Activated B cell treated with CpG ODN at 0.5 μM for 24 hours (primary cell): ENCODE measurements around the gene TNFRSF25. TPM values are rescaled to one million over a fixed set of nuclear protein-coding genes. Genes with fewer than 3 reads are reported as not detected.

ENCODE experiments used
- ATAC-seq: fragments of 200-7000 bp; cut with Tn5 transposase; one replicate; pipeline ENCODE4 v1.10.0; 2021; ENCODE audit warnings: low read depth, mild to moderate bottlenecking, moderate library complexity
- CTCF ChIA-PET: fragments of 350-600 bp; sonication (Branson Sonifier 250); formaldehyde crosslinking; loops from one replicate; lab custom pipeline; 2021; ENCODE audit warnings: antibody characterized with exemption; lab: Charles Lee
- POLR2A ChIA-PET: fragments of 350-600 bp; sonication (Branson Sonifier 250); formaldehyde crosslinking; loops from one replicate; lab custom pipeline; 2021; ENCODE audit warnings: antibody characterized with exemption; lab: Charles Lee
- DNase-seq: peaks from one replicate; pipeline ENCODE4 v3.0.0; 2022
- H3K27ac Mint-ChIP-seq: one replicate; pipeline ENCODE4 v1.8.0; 2020; ENCODE audit warnings: mixed read lengths
- H3K27me3 Mint-ChIP-seq: one replicate; pipeline ENCODE4 v1.8.0; 2021; ENCODE audit warnings: mixed read lengths
- H3K36me3 Mint-ChIP-seq: one replicate; pipeline ENCODE4 v1.8.0; 2021; ENCODE audit warnings: low read depth, mixed read lengths
- H3K4me1 Mint-ChIP-seq: one replicate; pipeline ENCODE4 v1.8.0; 2021; ENCODE audit warnings: mixed read lengths
- H3K4me3 Mint-ChIP-seq: one replicate; pipeline ENCODE4 v1.8.0; 2020; ENCODE audit warnings: mild to moderate bottlenecking, mixed read lengths
- H3K9me3 Mint-ChIP-seq: one replicate; pipeline ENCODE4 v1.8.0; 2020; ENCODE audit warnings: mixed read lengths
- intact Hi-C: fragments of 100-400 bp; cut with micrococcal nuclease; formaldehyde crosslinking; loops from one replicate; pipeline ENCODE4 v1.15.1; 2024
- total RNA-seq: library from RNA; stranded (reverse); gene quantifications from 2 replicates; pipeline ENCODE4 v1.2.3, GENCODE V29; 2022
- TF ChIP-seq, protein P1 (sequence below): fragments of 200-600 bp; IDR thresholded peaks from one replicate; pipeline ENCODE4 v1.8.0; 2022; ENCODE audit warnings: antibody characterized with exemption, mild to moderate bottlenecking

TNFRSF25 gene
- total RNA-seq, 1 donor from 2014 or later = 2.8 TPM

DNA sequence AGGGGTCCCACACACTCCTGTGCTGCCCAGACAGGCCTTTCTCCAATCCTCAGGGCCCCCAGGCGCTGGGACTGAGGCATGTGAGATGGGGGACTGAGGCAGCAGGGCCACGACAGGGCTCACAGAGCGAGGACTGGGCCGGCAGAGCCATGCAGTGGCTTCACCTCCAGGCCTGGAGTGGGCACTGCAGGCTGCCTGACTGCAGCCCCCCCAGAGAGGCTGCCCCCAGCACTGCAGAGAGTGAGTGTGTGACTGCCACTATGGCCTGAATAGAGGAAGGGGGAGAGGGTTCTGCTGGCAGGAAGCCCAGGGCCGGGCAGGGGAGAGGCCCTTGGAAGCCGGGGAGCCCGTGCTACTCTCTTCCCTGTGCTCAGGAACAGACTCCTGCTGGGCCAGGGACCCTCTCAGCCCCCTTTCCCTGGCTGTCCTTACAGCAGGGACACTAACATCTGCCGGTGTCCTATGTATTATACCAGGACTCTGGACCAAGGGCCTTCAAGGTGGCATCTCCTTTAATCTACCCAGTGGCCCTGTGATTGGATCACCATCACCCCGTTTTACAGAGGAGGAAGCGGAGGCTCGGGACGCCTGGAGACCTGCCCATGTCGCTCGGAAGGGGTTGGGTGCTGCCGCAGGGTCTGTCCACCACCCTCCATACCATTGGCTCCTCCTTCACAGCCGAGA, 45.7 kb upstream of the TNFRSF25 start:
- Mint-ChIP-seq H3K36me3 (no peaks in the 10 kb centered on the region), H3K27ac (no peak overlapping the region), H3K4me1 (peaks cover 3% of the 10 kb centered on the region), H3K27me3 (peaks cover 2% of the 10 kb centered on the region), H3K4me3 (no peak overlapping the region), H3K9me3 (no peaks in the 10 kb centered on the region)
- intact Hi-C loops = no loop called here
- POLR2A ChIA-PET = no interaction called here
- no peak for DNase-seq
- ATAC-seq = no peak
- TF ChIP-seq, protein P1, sequence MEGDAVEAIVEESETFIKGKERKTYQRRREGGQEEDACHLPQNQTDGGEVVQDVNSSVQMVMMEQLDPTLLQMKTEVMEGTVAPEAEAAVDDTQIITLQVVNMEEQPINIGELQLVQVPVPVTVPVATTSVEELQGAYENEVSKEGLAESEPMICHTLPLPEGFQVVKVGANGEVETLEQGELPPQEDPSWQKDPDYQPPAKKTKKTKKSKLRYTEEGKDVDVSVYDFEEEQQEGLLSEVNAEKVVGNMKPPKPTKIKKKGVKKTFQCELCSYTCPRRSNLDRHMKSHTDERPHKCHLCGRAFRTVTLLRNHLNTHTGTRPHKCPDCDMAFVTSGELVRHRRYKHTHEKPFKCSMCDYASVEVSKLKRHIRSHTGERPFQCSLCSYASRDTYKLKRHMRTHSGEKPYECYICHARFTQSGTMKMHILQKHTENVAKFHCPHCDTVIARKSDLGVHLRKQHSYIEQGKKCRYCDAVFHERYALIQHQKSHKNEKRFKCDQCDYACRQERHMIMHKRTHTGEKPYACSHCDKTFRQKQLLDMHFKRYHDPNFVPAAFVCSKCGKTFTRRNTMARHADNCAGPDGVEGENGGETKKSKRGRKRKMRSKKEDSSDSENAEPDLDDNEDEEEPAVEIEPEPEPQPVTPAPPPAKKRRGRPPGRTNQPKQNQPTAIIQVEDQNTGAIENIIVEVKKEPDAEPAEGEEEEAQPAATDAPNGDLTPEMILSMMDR = no peak
- CTCF ChIA-PET = no interaction called here

DNA sequence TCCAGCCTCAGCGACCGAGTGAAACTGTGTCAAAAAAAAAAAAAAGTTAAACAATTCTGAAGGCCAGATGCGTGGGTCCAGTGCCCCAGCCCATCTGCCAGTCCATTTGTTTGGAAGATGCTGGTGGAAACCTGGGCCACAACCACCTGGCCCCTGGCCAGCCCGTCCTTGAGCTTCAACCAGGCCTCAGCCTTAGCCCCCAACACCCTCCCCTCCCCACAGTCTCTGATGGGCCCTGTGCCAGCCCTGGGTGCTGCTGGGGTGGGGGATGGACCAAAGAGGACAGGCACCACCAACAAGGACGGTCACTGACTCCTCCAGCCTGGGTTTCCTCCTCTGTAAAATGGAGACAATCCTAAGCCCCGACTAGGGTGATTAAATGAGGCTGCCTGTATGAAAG, 45.1 kb upstream of the TNFRSF25 start:
- H3K27ac Mint-ChIP-seq = no peak overlapping the region
- POLR2A ChIA-PET = no interaction called here
- TF ChIP-seq, protein P1 = no peak
- DNase-seq = no peak
- CTCF ChIA-PET = no interaction called here
- H3K9me3 Mint-ChIP-seq = no peaks in the 10 kb centered on the region
- peaks cover 3% of the 10 kb centered on the region for H3K4me1 Mint-ChIP-seq
- intact Hi-C loops = no loop called here
- peaks cover 2% of the 10 kb centered on the region for H3K27me3 Mint-ChIP-seq
- no peak for ATAC-seq
- H3K4me3 Mint-ChIP-seq = no peak overlapping the region
- no peaks in the 10 kb centered on the region for H3K36me3 Mint-ChIP-seq

DNA sequence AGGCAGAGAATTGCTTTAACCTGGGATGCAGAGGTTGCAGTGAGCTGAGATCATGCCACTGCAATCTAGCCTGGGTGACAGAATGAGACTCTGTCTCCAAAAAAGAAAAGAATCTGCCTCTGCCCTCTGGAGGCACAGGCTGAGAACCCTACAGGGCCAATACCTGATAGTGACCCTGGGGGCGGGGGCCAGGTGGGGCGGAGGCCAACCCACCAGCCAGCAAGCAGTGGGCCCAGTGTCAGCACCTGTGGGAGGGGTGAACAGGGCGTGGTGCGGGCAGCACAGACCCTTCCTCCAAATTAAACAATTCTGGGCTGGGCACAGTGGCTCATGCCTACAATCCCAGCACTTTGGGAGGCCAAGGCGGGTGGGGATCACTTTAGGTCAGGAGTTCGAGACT, 44.5 kb upstream of the TNFRSF25 start:
- Mint-ChIP-seq H3K36me3 (no peaks in the 10 kb centered on the region), H3K4me1 (peaks cover 3% of the 10 kb centered on the region), H3K27me3 (peaks cover 2% of the 10 kb centered on the region), H3K4me3 (no peak overlapping the region), H3K9me3 (no peaks in the 10 kb centered on the region), H3K27ac (no peak overlapping the region)
- POLR2A ChIA-PET = no interaction called here
- ATAC-seq (no peak), DNase-seq (no peak)
- intact Hi-C loops = no loop called here
- CTCF ChIA-PET = no interaction called here
- TF ChIP-seq, protein P1 = no peak

DNA sequence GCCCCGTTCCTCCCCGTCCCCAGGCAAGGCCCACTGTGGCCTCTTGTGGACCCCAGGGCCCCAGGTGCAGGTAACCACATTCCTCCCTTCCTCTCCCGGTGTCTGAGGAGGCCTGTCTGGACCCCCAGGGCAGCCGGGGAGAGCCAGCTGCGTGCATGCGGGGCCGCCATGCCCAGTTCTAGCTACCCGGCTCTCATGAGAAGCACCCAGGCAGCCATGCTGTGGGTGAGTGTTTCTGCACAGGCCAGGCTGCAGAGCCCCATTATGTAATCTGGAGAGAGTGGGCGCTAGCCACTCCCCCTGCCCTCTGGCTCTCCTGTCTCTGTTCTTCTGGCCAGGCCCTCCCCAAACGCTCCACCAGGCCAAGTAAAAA, 43.9 kb upstream of the TNFRSF25 start:
- TF ChIP-seq, protein P1 = no peak
- Mint-ChIP-seq H3K27ac (no peak overlapping the region), H3K36me3 (no peaks in the 10 kb centered on the region), H3K4me1 (peaks cover 3% of the 10 kb centered on the region), H3K27me3 (peaks cover 5% of the 10 kb centered on the region), H3K4me3 (no peak overlapping the region), H3K9me3 (no peaks in the 10 kb centered on the region)
- DNase-seq = no peak
- ChIA-PET POLR2A (no interaction called here), CTCF (no interaction called here)
- intact Hi-C loops = no loop called here
- ATAC-seq = no peak

DNA sequence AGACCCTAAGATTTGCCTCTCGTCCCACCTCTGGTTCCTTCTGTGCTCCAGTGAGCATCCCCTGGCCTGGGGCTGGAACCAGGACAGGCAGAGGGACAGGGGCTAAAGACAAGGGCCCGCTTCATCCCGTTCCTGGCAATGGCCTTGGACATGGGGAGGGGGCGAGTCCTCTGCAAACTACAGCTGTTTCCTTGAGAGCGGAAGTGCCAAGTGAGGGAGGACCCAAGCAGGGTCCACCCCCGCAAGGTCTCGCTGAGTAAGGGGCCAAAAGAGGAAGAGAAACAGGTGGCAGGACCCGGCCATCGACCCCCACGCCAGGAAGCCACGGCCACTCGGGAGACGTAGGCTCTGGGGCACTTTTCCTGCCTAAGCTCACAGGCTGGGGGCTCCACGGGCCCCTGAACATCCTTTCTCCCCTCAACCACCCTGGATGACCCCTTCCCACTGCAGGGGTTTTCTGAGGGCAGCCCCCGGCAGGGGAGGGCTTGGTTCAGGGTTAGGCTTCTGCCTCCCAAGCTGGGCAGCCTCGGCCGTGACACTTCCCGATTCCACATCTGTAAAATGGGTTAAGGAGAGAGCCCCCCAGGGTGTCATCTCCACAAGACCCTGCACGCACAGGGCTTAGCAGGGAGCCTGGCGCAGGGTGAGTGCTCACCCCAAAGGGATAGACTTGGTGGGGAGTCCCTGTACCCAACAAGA, 43.4 kb upstream of the TNFRSF25 start:
- DNase-seq = no peak
- CTCF ChIA-PET = no interaction called here

More for the DNA sequence above, 43.4 kb upstream of the TNFRSF25 start:
- intact Hi-C loops = no loop called here
- ATAC-seq = no peak
- Mint-ChIP-seq H3K4me1 (peaks cover 3% of the 10 kb centered on the region), H3K9me3 (no peaks in the 10 kb centered on the region), H3K4me3 (no peak overlapping the region), H3K27me3 (peaks cover 5% of the 10 kb centered on the region), H3K27ac (no peak overlapping the region), H3K36me3 (no peaks in the 10 kb centered on the region)
- TF ChIP-seq, protein P1 = no peak
- POLR2A ChIA-PET = no interaction called here
